HEK293 (cell line): ENCODE results near the gene BACE1.
A peak's percentile ranks its signal among the peaks of the same experiment; 100 is the strongest.

Experiments used
- BCL11A ChIP-seq: fragments of 450-650 bp; formaldehyde crosslinking; IDR thresholded peaks from 2 replicates; pipeline ENCODE4 v1.5.1; 2016; ENCODE audit warnings: low read depth, missing biosample characterization, missing genetic modification characterization
- KLF1 ChIP-seq: fragments of 450-650 bp; formaldehyde crosslinking; IDR thresholded peaks from 2 replicates; pipeline ENCODE4 v1.5.1; 2016; ENCODE audit warnings: missing biosample characterization, missing genetic modification characterization
- KLF8 ChIP-seq: fragments of 450-650 bp; formaldehyde crosslinking; IDR thresholded peaks from 2 replicates; pipeline ENCODE4 v1.5.1; 2016; ENCODE audit warnings: missing biosample characterization, missing genetic modification characterization
- KLF9 ChIP-seq: fragments of 450-650 bp; formaldehyde crosslinking; IDR thresholded peaks from 2 replicates; pipeline ENCODE4 v1.5.1; 2016; ENCODE audit warnings: missing biosample characterization, missing genetic modification characterization, low read depth
- PATZ1 ChIP-seq: fragments of 450-650 bp; formaldehyde crosslinking; IDR thresholded peaks from 2 replicates; pipeline ENCODE4 v1.5.1; 2016; ENCODE audit warnings: missing biosample characterization, missing genetic modification characterization
- SP3 ChIP-seq: fragments of 450-650 bp; formaldehyde crosslinking; IDR thresholded peaks from 2 replicates; pipeline ENCODE4 v1.5.1; 2016; ENCODE audit warnings: missing biosample characterization, missing genetic modification characterization
- ZBTB11 ChIP-seq: fragments of 450-650 bp; formaldehyde crosslinking; conservative IDR thresholded peaks from 2 replicates; pipeline ENCODE4 v1.5.1; 2016; ENCODE audit warnings: low read depth, missing biosample characterization, missing genetic modification characterization
- ZBTB26 ChIP-seq: fragments of 450-650 bp; formaldehyde crosslinking; optimal IDR thresholded peaks from 2 replicates; pipeline ENCODE3; 2016; ENCODE audit warnings: missing biosample characterization, mild to moderate bottlenecking, missing genetic modification characterization
- ZIC2 ChIP-seq: fragments of 450-650 bp; formaldehyde crosslinking; IDR thresholded peaks from 2 replicates; pipeline ENCODE4 v1.5.1; 2016; ENCODE audit warnings: missing biosample characterization, missing genetic modification characterization
- ZNF2 ChIP-seq: fragments of 450-650 bp; formaldehyde crosslinking; IDR thresholded peaks from 2 replicates; pipeline ENCODE4 v1.5.1; 2016; ENCODE audit warnings: missing biosample characterization, missing genetic modification characterization
- ZNF501 ChIP-seq: fragments of 450-650 bp; formaldehyde crosslinking; IDR thresholded peaks from 2 replicates; pipeline ENCODE4 v1.5.1; 2016; ENCODE audit warnings: missing biosample characterization, missing genetic modification characterization
- ZNF518A ChIP-seq: fragments of 450-650 bp; formaldehyde crosslinking; conservative IDR thresholded peaks from 2 replicates; pipeline ENCODE4 v1.5.1; 2016; ENCODE audit warnings: low read depth, missing biosample characterization, missing genetic modification characterization
- ZNF549 ChIP-seq: fragments of 450-650 bp; IDR thresholded peaks from 2 replicates; pipeline ENCODE4 v1.5.1; 2018; ENCODE audit warnings: missing biosample characterization, missing genetic modification characterization, mild to moderate bottlenecking, inconsistent platforms, moderate library complexity
- ZNF76 ChIP-seq: fragments of 450-650 bp; formaldehyde crosslinking; IDR thresholded peaks from 2 replicates; pipeline ENCODE4; 2016; ENCODE audit warnings: low read depth, missing biosample characterization, missing genetic modification characterization, borderline replicate concordance

BACE1 gene

GRCh38 chr11:117327567-117328374 lies 11.7 kb upstream of the BACE1 start, which contains the start of gene CEP164 (continued):
- TF ChIP-seq ZNF549 (tag by site-specific recombination) (no peak), KLF8 (tag by site-specific recombination) (peak; percentile 88), ZNF76 (tag by site-specific recombination) (peak; percentile 73), ZNF518A (0 out of 2 replicates have a peak, but pooled peaks have one; percentile 14), PATZ1 (tag by site-specific recombination) (peak; percentile 93), ZNF501 (0 out of 2 replicates have a peak, but pooled peaks have one; percentile 32), ZNF2 (tag by site-specific recombination) (0 out of 2 replicates have a peak, but pooled peaks have one; percentile 8), KLF9 (tag by site-specific recombination) (peak; percentile 67), BCL11A (tag by site-specific recombination) (no peak), KLF1 (tag by site-specific recombination) (peak; percentile 99), ZBTB11 (tag by site-specific recombination) (peak; percentile 87), ZBTB26 (peak; percentile 81), ZIC2 (tag by site-specific recombination) (peak; percentile 35; the same call in 1 of the 2 replicates), SP3 (tag by site-specific recombination) (peak; percentile 82)
